ENCODE results near the gene PYROXD2. TPM values are rescaled to one million over a fixed set of nuclear protein-coding genes. Genes with fewer than 3 reads are reported as not detected.
"Not testable (repeated sequence)": the region's sequence is repeated elsewhere in the genome, so short reads cannot be mapped to it uniquely, and the experiment has no call there.

PYROXD2 gene
- total RNA-seq, 2 donors from 2014 or later, result 6.1 to 6.6 TPM

GRCh38 chr10:98353170-98353569, 61.8 kb downstream of the PYROXD2 start:
- intact Hi-C loops (cut with DNase I), result no loop called here
- DNase-seq (no peak), ATAC-seq (no peak)

- DNase-seq (no peak), ATAC-seq (peak in 1 of 2 donors; percentile 13)
- intact Hi-C loops (cut with DNase I), result no loop called here
Observed at GRCh38 chr10:98351831-98352402, 63.1 kb downstream of the PYROXD2 start.

GRCh38 chr10:98349508-98349922, 65.5 kb downstream of the PYROXD2 start:
- intact Hi-C loops (cut with DNase I), result no loop called here

GRCh38 chr10:98346847-98347246, 68.1 kb downstream of the PYROXD2 start:
- DNase-seq, result no peak
- no peak for ATAC-seq
- intact Hi-C loops (cut with DNase I), result no loop called here

More at GRCh38 chr10:98349508-98349922, 65.5 kb downstream of the PYROXD2 start:
- DNase-seq (peak; percentile 55), ATAC-seq (peak; percentile 29 to 85)

GRCh38 chr10:98344589-98345038, 70.4 kb downstream of the PYROXD2 start:
- DNase-seq, result peak; percentile 83
- intact Hi-C loops (cut with DNase I), result no loop called here
- ATAC-seq, result peak; percentile 77 to 89

- intact Hi-C loops (cut with DNase I); ATAC-seq; DNase-seq: not testable (repeated sequence)
Observed at GRCh38 chr10:98341701-98342100, 73.3 kb downstream of the PYROXD2 start.

- intact Hi-C loops (cut with DNase I), result no loop called here
- DNase-seq (no peak), ATAC-seq (peak in 1 of 2 donors; percentile 54)
Observed at GRCh38 chr10:98340940-98341310, 74.1 kb downstream of the PYROXD2 start.

GRCh38 chr10:98340261-98340939, 74.6 kb downstream of the PYROXD2 start:
- no peak for DNase-seq
- intact Hi-C loops (cut with DNase I), result no loop called here
- peak in 1 of 2 donors; percentile 70 for ATAC-seq

- intact Hi-C loops (cut with DNase I), result no loop called here
- no peak for DNase-seq
- no peak for ATAC-seq
Observed at GRCh38 chr10:98339799-98340198, 75.2 kb downstream of the PYROXD2 start.

GRCh38 chr10:98338896-98339295, 76.1 kb downstream of the PYROXD2 start:
- intact Hi-C loops (cut with DNase I), result no loop called here
- DNase-seq, result no peak
- ATAC-seq, result no peak

- ATAC-seq, result peak in 1 of 2 donors; percentile 44
- intact Hi-C loops (cut with DNase I), result no loop called here
- no peak for DNase-seq
Observed at GRCh38 chr10:98338318-98338717, 76.7 kb downstream of the PYROXD2 start.

- ATAC-seq (no peak), DNase-seq (no peak)
- intact Hi-C loops (cut with DNase I), result no loop called here
Observed at GRCh38 chr10:98337484-98337883, 77.5 kb downstream of the PYROXD2 start.

Small RNAs within 50 kb of the gene (microRNA-seq; reads per million reads assigned to microRNA genes)
- gene MIR1287, result 111 to 123 reads per million in 2 donors
- 0.60 to 1.6 reads per million in 2 donors for gene MIR4685

Other genes starting within 250 kb of the PYROXD2 start
- gene LOXL4, start 147.0 kb downstream of the PYROXD2 start, total RNA-seq, result under 1 TPM; 0.77 to 0.94 TPM
- gene HPS1, start 31.8 kb upstream of the PYROXD2 start, total RNA-seq, result 10 to 100 TPM; 28.7 to 29.4 TPM